Measurements from ENCODE around the gene VSIG10. TPM values are rescaled to one million over a fixed set of nuclear protein-coding genes. Genes with fewer than 3 reads are reported as not detected.
A peak's percentile ranks its signal among the peaks of the same experiment; 100 is the strongest.

VSIG10 gene
- total and polyA plus RNA-seq, 2 of the 13 experiments (the other 11 are each of a cell fraction or from before 2014, with no cell fraction given), result 25.6 to 42.5 TPM

DNA sequence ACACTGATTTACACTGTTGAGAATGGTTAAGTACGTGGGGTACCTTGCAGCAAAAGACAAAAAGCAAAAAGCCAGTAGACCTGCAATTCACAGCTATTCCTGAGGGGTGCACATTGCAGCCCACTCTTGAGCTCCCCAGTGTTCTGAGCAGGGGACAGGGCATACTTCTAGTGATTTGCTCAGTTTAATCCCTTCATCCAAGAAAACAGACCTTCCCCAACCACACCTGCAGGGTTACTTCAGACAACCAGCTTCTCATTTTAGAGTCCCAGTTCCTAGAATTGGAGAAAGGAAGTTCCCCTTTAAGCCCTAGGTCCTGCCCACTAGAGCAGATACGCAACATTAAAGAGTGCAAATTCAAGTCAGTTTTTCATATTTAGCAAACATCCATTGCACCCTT, 39.2 kb downstream of the VSIG10 start:
- Histone ChIP-seq H2AFZ (ENCODE audit: low read length) (no peak overlapping the region), H3K4me2 (ENCODE audit: low read depth, low read length) (peak overlapping the region; percentile 88), H3K9ac (ENCODE audit: insufficient read depth, low read depth, low read length) (peak overlapping the region; percentile 28; the same call in 1 of the 2 replicates), H3K36me3 (replicated peaks in 1 of 2; ENCODE audit: control insufficient read depth in 1 of 2, insufficient read depth in 2 of 2, low read length in 2 of 2) (no peaks in the 10 kb centered on the region; a peak in 1 of 5 replicates), H3K27ac (ENCODE audit: extremely low read length, insufficient read depth, low read length) (peak overlapping the region; percentile 72), H3K9me3 (ENCODE audit: low read length) (no peaks in the 10 kb centered on the region), H3K4me3 (replicated peaks in 1 of 3; ENCODE audit: insufficient read depth in 1 of 3, low read depth in 2 of 3, low read length in 3 of 3) (no peak overlapping the region; a peak in 1 of 6 replicates), H3K79me2 (ENCODE audit: insufficient read depth, low read length) (peaks cover 17% of the 10 kb centered on the region), H3K4me1 (ENCODE audit: insufficient read depth, low read length) (peaks cover 33% of the 10 kb centered on the region), H3K27me3 (ENCODE audit: control insufficient read depth in 1 of 2, insufficient read depth in 2 of 2, low read length in 2 of 2) (no peaks in the 10 kb centered on the region; a peak in 1 of 5 replicates), H4K20me1 (ENCODE audit: insufficient read depth, low read length) (no peaks in the 10 kb centered on the region)
- 54% methylated on average over 2 of the region's 2 CpGs for WGBS (ENCODE audit: low lambda C conversion rate)
- DNase-seq (ENCODE audit: low spot score) (no peak), ATAC-seq (peak; percentile 77), FAIRE-seq (peak; percentile 85)
- TF ChIP-seq, protein P1, sequence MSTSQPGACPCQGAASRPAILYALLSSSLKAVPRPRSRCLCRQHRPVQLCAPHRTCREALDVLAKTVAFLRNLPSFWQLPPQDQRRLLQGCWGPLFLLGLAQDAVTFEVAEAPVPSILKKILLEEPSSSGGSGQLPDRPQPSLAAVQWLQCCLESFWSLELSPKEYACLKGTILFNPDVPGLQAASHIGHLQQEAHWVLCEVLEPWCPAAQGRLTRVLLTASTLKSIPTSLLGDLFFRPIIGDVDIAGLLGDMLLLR (CRISPR knock-in tag; IDR thresholded peaks at IDR 0.05), result no peak
- TF ChIP-seq ZNF501 (CRISPR knock-in tag; IDR thresholded peaks at IDR 0.05) (0 out of 2 replicates have a peak, but pooled peaks have one; percentile 24), WIZ (CRISPR knock-in tag; IDR thresholded peaks at IDR 0.05) (no peak), ZNF329 (CRISPR knock-in tag; IDR thresholded peaks at IDR 0.05; ENCODE audit: low read depth) (no peak), KDM5A (IDR thresholded peaks at IDR 0.05; ENCODE audit: borderline replicate concordance, low read length) (no peak), RBM22 (optimal IDR thresholded peaks at IDR 0.05; ENCODE audit: low read length) (no peak)
- TF ChIP-seq, protein P2, sequence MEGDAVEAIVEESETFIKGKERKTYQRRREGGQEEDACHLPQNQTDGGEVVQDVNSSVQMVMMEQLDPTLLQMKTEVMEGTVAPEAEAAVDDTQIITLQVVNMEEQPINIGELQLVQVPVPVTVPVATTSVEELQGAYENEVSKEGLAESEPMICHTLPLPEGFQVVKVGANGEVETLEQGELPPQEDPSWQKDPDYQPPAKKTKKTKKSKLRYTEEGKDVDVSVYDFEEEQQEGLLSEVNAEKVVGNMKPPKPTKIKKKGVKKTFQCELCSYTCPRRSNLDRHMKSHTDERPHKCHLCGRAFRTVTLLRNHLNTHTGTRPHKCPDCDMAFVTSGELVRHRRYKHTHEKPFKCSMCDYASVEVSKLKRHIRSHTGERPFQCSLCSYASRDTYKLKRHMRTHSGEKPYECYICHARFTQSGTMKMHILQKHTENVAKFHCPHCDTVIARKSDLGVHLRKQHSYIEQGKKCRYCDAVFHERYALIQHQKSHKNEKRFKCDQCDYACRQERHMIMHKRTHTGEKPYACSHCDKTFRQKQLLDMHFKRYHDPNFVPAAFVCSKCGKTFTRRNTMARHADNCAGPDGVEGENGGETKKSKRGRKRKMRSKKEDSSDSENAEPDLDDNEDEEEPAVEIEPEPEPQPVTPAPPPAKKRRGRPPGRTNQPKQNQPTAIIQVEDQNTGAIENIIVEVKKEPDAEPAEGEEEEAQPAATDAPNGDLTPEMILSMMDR (CRISPR knock-in tag; IDR thresholded peaks at IDR 0.05), result peak; percentile 13; the same call in 1 of the 2 replicates
- no TSS peak for BruUV-seq (replicated peaks)
- POLR2A ChIA-PET, result interaction anchor here (1.0 to 2.1 kb wide), 6 partner anchors 12 to 71 kb away, joined by 3 to 11 read pairs (median 4); partner anchors contain the start of genes PEBP1 and VSIG10
- intact Hi-C loops (cut with micrococcal nuclease; ENCODE audit: unreplicated experiment) (no loop called here), in situ Hi-C loops (cut with HindIII; ENCODE audit: extremely low pct_ligation_motif_present, low pct_unique_long_range_greater_than_20kb) (no loop called here)
- CTCF ChIA-PET (ENCODE audit: low intra/inter-chr PET ratio, low total read pairs), result no interaction called here
